Fibroblast of peridontal ligament (primary cell): ENCODE results near the gene TIMP3.

ENCODE experiments used
- DNase-seq: peaks from one replicate; pipeline ENCODE4 v3.0.0-alpha.2; 2010; ENCODE audit errors: extremely low read depth

The TIMP3 gene

DNA sequence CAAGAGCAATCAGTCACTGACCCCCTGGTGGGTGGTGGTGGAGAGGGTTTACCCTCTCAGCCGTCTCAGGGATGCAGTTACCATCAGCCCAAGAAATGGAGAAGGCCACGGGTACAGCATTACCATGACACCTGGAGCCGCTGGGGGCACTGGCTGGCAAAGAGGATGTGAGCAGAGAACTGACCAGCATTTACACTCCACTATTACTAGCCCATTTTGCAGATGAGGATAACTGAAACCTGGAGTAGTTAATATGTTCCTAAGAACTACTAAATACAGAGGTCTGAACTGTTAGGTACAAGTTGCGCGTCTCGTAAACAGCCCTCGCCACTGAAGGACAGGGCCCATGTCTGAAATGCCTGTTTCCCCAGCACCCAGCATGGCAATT, 79.0 kb downstream of the TIMP3 start:
- DNase-seq, result no peak

DNA sequence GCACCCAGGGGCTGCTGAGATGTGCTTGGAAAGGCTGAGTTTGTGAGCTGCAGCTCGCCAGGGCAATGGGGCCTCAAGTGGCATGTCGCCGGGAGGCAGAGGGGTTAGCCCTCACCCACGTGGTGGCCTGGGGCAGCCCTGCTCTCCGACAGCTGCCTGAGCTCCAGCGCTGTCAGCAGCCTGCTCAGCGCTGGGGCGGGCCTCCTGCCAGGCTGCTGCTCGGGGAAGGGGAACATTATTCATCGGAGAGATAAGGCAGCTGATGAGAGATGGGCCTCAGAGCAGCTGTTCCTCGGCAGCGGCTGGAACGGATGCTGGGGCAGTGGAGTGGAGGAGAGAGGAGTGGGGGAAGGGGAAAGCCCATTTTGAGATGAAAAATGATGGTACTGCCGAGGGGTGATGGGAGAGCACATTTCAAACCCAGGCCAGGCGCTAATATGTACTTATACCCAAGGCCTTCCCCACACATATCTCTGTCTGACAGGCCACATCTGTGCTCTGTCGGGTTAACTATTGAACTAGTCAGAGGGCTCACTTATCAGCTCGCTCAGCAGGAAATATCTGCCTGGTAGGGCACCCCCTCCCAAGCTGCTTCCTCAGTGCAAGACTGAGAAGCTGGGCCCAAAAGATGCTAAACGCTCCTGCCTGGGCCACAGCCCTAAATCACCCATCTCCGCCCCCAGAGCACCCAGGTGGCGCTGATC, 79.5 kb downstream of the TIMP3 start:
- no peak for DNase-seq

DNA sequence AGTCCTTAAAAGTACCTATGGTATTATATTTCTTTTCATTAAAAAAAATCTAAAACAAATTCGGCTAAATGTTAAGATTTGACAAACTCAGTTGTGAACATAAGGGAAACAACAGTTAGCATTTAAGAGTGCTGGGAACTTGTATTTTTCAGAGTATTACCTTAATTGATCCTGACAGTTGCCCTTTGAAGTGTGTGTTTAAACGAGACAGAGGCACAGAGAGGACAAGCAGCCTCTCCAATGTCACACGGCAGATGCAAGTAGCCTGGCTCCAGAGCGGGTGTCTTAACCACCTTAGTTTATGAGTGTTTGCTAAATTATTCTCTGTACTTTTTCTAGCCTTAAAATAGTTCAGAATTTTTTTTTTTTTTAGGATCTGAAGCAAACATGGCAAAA, 80.9 kb downstream of the TIMP3 start:
- DNase-seq, result no peak

- no peak for DNase-seq
Measured at GRCh38 chr22:32882774-32883530, 81.4 kb downstream of the TIMP3 start.

DNA sequence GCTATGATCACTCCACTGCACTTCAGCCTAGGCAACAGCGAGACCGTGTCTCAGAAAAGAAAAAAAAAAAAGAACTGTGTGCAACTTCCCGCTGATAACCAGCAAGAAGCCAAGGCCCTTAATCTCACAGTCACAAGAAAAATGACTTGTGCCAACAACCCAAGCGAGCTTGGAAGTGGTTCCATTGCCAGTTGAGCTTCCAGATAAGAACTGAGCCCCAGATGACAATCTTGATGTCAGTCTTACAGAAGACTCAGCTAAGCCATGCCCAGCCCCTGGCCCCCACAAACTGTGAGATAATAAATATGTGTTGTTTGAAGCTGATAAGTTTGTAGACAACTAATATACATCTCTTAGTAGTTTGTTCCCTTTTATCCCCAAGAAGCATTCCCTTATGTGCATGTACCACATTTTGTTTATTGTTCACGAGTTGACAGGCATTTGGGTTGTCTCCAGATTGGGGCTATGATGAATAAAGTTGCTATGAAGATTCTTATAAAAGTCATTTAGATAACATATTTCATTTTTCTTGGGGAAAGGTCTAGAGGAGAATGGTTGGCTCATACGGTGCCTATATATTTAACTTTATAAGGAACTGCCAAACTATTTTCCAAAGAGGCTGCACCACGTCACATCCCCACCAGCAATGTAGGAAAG, 85.9 kb downstream of the TIMP3 start:
- no peak for DNase-seq

- DNase-seq, result no peak
Measured at GRCh38 chr22:32888976-32889375, 87.5 kb downstream of the TIMP3 start.

DNA sequence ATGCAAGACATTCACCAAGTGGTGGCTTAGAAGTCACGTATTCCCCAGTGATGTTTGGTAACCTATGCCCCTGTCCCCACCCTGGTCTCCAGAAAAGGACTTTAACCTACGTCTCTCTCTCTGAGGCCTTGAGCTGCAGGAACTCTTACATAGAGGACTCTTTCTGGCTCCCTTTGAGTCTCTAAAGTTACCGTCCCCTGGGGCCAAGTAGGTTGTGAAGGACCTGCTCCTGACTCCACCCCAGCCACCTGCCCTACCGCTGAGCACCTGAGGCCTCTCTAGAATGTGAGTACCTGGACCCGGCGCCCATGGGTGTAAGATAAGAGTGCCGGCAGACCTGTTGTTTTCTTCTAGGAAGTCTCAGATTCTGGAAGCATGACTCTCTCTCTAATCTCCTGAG, 95.4 kb downstream of the TIMP3 start:
- no peak for DNase-seq

DNA sequence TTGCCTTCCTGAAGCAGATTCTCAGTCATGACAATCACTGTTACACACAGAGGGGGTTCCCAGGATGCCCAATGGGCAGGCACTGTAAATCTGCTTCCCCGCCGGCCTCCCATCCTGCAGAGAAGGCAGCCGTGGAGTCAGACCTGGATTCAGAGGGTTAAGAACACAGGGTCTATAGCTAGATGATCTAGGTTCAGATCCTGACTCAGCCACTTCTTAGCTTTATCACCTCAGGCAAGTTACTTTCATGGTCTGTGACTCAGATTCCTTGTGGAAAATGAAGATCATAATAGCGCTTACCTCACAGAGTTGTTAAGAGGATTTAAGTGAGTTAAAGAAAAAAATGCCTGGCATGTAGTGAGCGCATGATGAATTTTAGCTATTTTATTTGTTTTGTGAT, 95.9 kb downstream of the TIMP3 start:
- no peak for DNase-seq

- DNase-seq, result no peak
Measured at GRCh38 chr22:32900886-32901635, 99.6 kb downstream of the TIMP3 start.

DNA sequence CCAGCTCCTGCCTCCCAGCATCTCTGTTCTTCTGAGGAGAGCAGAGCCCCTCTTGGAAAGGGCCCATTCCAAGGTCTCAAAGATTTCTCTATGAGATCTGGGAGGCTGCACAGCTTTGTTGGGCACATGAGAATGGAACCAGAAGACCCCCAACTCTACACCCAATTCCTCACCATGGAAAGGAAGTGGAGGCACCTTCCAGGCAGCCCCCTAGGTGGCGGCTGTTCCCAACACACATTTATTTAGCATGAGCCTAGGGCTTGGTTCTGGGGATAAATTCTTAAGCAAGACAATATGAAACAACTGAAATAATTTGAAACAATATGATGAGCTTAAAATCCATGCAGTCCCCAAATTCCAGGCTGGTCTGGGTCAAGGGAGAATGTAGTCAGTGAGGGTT, 100.4 kb downstream of the TIMP3 start:
- no peak for DNase-seq

DNA sequence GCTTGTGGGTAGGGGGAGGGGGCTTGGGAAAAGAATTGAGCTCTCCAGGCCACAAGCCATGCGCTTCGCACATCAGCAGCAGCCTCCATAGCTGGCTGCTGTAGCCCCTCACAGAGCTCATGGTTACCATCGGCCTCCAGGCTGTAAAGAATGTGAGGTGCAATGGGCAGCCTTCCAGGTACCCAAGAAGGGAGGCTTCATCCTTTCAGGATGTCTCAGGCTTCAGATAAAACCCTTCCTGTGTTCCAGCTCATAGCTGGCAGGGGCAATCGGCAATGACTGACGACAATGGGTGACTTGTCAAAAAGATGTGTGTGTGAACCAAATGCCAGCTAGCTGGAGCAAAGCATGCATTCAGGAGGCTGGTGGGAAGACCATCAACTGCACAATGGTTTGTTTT, 102.0 kb downstream of the TIMP3 start:
- no peak for DNase-seq

GRCh38 chr22:32904044-32904443, 102.5 kb downstream of the TIMP3 start:
- no peak for DNase-seq

- no peak for DNase-seq
Measured at GRCh38 chr22:32905400-32905799, 103.9 kb downstream of the TIMP3 start.

- DNase-seq, result no peak
Measured at GRCh38 chr22:32909581-32910428, 108.3 kb downstream of the TIMP3 start.

GRCh38 chr22:32910429-32910772, 108.9 kb downstream of the TIMP3 start:
- no peak for DNase-seq

- DNase-seq, result no peak
Measured at GRCh38 chr22:32911503-32911902, 110.0 kb downstream of the TIMP3 start.
